ENCODE data around the gene PYCR2.

The PYCR2 gene

GRCh38 chr1:225881081-225881958 lies 42.7 kb downstream of the PYCR2 start:
- Mint-ChIP-seq H3K27ac (peak overlapping the region; percentile 74 to 94), H3K4me3 (peak overlapping the region; percentile 82 to 88), H3K9me3 (no peaks in the 10 kb centered on the region), H3K4me1 (peaks cover 66% of the 10 kb centered on the region), H3K27me3 (no peaks in the 10 kb centered on the region)
- DNase-seq (peak in 1 of 2 donors; percentile 43), ATAC-seq (peak; percentile 53)

GRCh38 chr1:225880636-225881035 lies 43.4 kb downstream of the PYCR2 start:
- DNase-seq (no peak), ATAC-seq (no peak)
- H3K27ac Mint-ChIP-seq, result no peak overlapping the region
- H3K4me3 Mint-ChIP-seq, result peak overlapping the region; percentile 82 to 88
- H3K9me3 Mint-ChIP-seq, result no peaks in the 10 kb centered on the region
- peaks cover 73% of the 10 kb centered on the region for H3K4me1 Mint-ChIP-seq
- no peaks in the 10 kb centered on the region for H3K27me3 Mint-ChIP-seq

GRCh38 chr1:225880222-225880588 lies 43.8 kb downstream of the PYCR2 start:
- peaks cover 77% of the 10 kb centered on the region for H3K4me1 Mint-ChIP-seq
- H3K4me3 Mint-ChIP-seq, result peak overlapping the region; percentile 54 to 88
- no peak for ATAC-seq
- no peaks in the 10 kb centered on the region for H3K9me3 Mint-ChIP-seq
- peak overlapping the region in 1 of 2 donors; percentile 56 for H3K27ac Mint-ChIP-seq
- DNase-seq, result no peak
- H3K27me3 Mint-ChIP-seq, result no peaks in the 10 kb centered on the region

GRCh38 chr1:225879521-225880221 lies 44.4 kb downstream of the PYCR2 start:
- Mint-ChIP-seq H3K4me3 (peak overlapping the region; percentile 54 to 88), H3K27me3 (no peaks in the 10 kb centered on the region), H3K27ac (no peak overlapping the region), H3K4me1 (peaks cover 82% of the 10 kb centered on the region), H3K9me3 (no peaks in the 10 kb centered on the region)
- DNase-seq, result no peak
- ATAC-seq, result peak; percentile 15

- ATAC-seq (no peak), DNase-seq (no peak)
- Mint-ChIP-seq H3K9me3 (no peaks in the 10 kb centered on the region), H3K4me1 (peaks cover 86% of the 10 kb centered on the region), H3K4me3 (no peak overlapping the region), H3K27ac (no peak overlapping the region), H3K27me3 (no peaks in the 10 kb centered on the region)
Measured at GRCh38 chr1:225878282-225878681, 45.8 kb downstream of the PYCR2 start.

- Mint-ChIP-seq H3K27me3 (no peaks in the 10 kb centered on the region), H3K9me3 (no peaks in the 10 kb centered on the region), H3K4me1 (peaks cover 90% of the 10 kb centered on the region), H3K27ac (no peak overlapping the region), H3K4me3 (no peak overlapping the region)
- DNase-seq (no peak), ATAC-seq (no peak)
Measured at GRCh38 chr1:225877580-225877979, 46.5 kb downstream of the PYCR2 start.

- Mint-ChIP-seq H3K27me3 (no peaks in the 10 kb centered on the region), H3K4me1 (peaks cover 91% of the 10 kb centered on the region), H3K27ac (no peak overlapping the region), H3K9me3 (no peaks in the 10 kb centered on the region), H3K4me3 (no peak overlapping the region)
- DNase-seq, result no peak
- no peak for ATAC-seq
Measured at GRCh38 chr1:225876900-225877510, 47.0 kb downstream of the PYCR2 start.

GRCh38 chr1:225875044-225875815 lies 48.8 kb downstream of the PYCR2 start:
- DNase-seq (no peak), ATAC-seq (no peak)
- H3K9me3 Mint-ChIP-seq, result no peaks in the 10 kb centered on the region
- peak overlapping the region in 1 of 2 donors; percentile 54 for H3K27ac Mint-ChIP-seq
- peaks cover 87% of the 10 kb centered on the region for H3K4me1 Mint-ChIP-seq
- no peaks in the 10 kb centered on the region for H3K27me3 Mint-ChIP-seq
- peak overlapping the region in 1 of 2 donors; percentile 42 for H3K4me3 Mint-ChIP-seq

- Mint-ChIP-seq H3K27ac (peak overlapping the region in 1 of 2 donors; percentile 23), H3K9me3 (no peaks in the 10 kb centered on the region), H3K4me3 (no peak overlapping the region), H3K4me1 (peaks cover 79% of the 10 kb centered on the region), H3K27me3 (no peaks in the 10 kb centered on the region)
- DNase-seq (no peak), ATAC-seq (no peak)
Measured at GRCh38 chr1:225874431-225874830, 49.6 kb downstream of the PYCR2 start.

GRCh38 chr1:225873281-225873850 lies 50.7 kb downstream of the PYCR2 start:
- no peaks in the 10 kb centered on the region for H3K27me3 Mint-ChIP-seq
- ATAC-seq, result no peak
- H3K9me3 Mint-ChIP-seq, result no peaks in the 10 kb centered on the region
- peaks cover 69% of the 10 kb centered on the region for H3K4me1 Mint-ChIP-seq
- no peak overlapping the region for H3K4me3 Mint-ChIP-seq
- DNase-seq, result no peak
- H3K27ac Mint-ChIP-seq, result no peak overlapping the region

GRCh38 chr1:225872075-225872430 lies 52.0 kb downstream of the PYCR2 start:
- no peak for ATAC-seq
- no peaks in the 10 kb centered on the region for H3K27me3 Mint-ChIP-seq
- no peak for DNase-seq
- H3K9me3 Mint-ChIP-seq, result no peaks in the 10 kb centered on the region
- H3K4me3 Mint-ChIP-seq, result no peak overlapping the region
- H3K4me1 Mint-ChIP-seq, result peaks cover 65% of the 10 kb centered on the region
- peak overlapping the region in 1 of 2 donors; percentile 20 for H3K27ac Mint-ChIP-seq

GRCh38 chr1:225871359-225872074 lies 52.5 kb downstream of the PYCR2 start:
- Mint-ChIP-seq H3K27me3 (no peaks in the 10 kb centered on the region), H3K4me3 (no peak overlapping the region), H3K27ac (peak overlapping the region in 1 of 2 donors; percentile 20), H3K4me1 (peaks cover 65% of the 10 kb centered on the region), H3K9me3 (no peaks in the 10 kb centered on the region)
- DNase-seq, result no peak
- no peak for ATAC-seq

- Mint-ChIP-seq H3K4me1 (peaks cover 65% of the 10 kb centered on the region), H3K4me3 (no peak overlapping the region), H3K27me3 (no peaks in the 10 kb centered on the region), H3K9me3 (no peaks in the 10 kb centered on the region), H3K27ac (no peak overlapping the region)
- DNase-seq, result no peak
- no peak for ATAC-seq
Measured at GRCh38 chr1:225870911-225871310, 53.1 kb downstream of the PYCR2 start.

Measured in stimulated activated naive CD8-positive, alpha-beta T cell treated with anti-CD3 and anti-CD28 coated beads, Interleukin-15, amount 100 ng/mL, for 72 hours (primary cell).